SK-N-SH treated with all-trans-retinoic acid at 6 μM for 48 hours (cell line): ENCODE measurements around the gene KIF1C.

Experiments used
- ATAC-seq: fragments of 200-7000 bp; cut with Tn5 transposase; 3 replicates; pipeline ENCODE4 v1.9.1; 2020; ENCODE audit warnings: mild to moderate bottlenecking, moderate library complexity
- ARNTL ChIP-seq: fragments of 450-650 bp; formaldehyde crosslinking; IDR thresholded peaks from 2 replicates; pipeline ENCODE4 v1.5.0; 2020; ENCODE audit warnings: low read depth, mild to moderate bottlenecking, moderate library complexity, borderline replicate concordance
- BACH2 ChIP-seq: fragments of 250-450 bp; sonication (Bioruptor Pico); IDR thresholded peaks from 2 replicates; pipeline ENCODE4 v1.9.0; 2021; ENCODE audit warnings: mild to moderate bottlenecking, borderline replicate concordance
- CSRNP3 ChIP-seq: fragments of 250-450 bp; sonication (Bioruptor Pico); IDR thresholded peaks from 2 replicates; pipeline ENCODE4 v1.5.1; 2021; ENCODE audit warnings: mild to moderate bottlenecking, moderate library complexity
- ESRRG ChIP-seq: fragments of 250-450 bp; sonication (Bioruptor Pico); IDR thresholded peaks from 2 replicates; pipeline ENCODE4 v1.6.1; 2021; ENCODE audit warnings: mild to moderate bottlenecking
- ISL1 ChIP-seq: fragments of 250-450 bp; sonication (Bioruptor Pico); IDR thresholded peaks from 2 replicates; pipeline ENCODE4 v2.1.2; 2022; ENCODE audit warnings: mild to moderate bottlenecking, moderate library complexity
- OSR1 ChIP-seq: fragments of 250-450 bp; sonication (Bioruptor Pico); IDR thresholded peaks from 2 replicates; pipeline ENCODE4 v1.8.0; 2022; ENCODE audit warnings: moderate library complexity, mild to moderate bottlenecking, inconsistent platforms
- PATZ1 ChIP-seq: fragments of 250-450 bp; sonication (Bioruptor Pico); IDR thresholded peaks from 2 replicates; pipeline ENCODE4 v1.8.0; 2020; ENCODE audit warnings: mild to moderate bottlenecking, moderate library complexity, borderline replicate concordance
- POU6F1 ChIP-seq: fragments of 250-450 bp; sonication (Bioruptor Pico); IDR thresholded peaks from 2 replicates; pipeline ENCODE4 v1.8.0; 2021; ENCODE audit warnings: low read depth, mild to moderate bottlenecking, moderate library complexity, borderline replicate concordance
- PPARA ChIP-seq: fragments of 250-450 bp; sonication (Bioruptor Pico); IDR thresholded peaks from 2 replicates; pipeline ENCODE4 v1.5.0; 2020; ENCODE audit warnings: mild to moderate bottlenecking, borderline replicate concordance
- RARB ChIP-seq: fragments of 250-450 bp; sonication (Bioruptor Pico); IDR thresholded peaks from 2 replicates; pipeline ENCODE4 v1.8.0; 2021; ENCODE audit warnings: mild to moderate bottlenecking, moderate library complexity
- SNAI2 ChIP-seq: fragments of 250-450 bp; sonication (Bioruptor Pico); IDR thresholded peaks from 2 replicates; pipeline ENCODE4 v1.5.0; 2020; ENCODE audit warnings: mild to moderate bottlenecking, moderate library complexity
- TOX ChIP-seq: fragments of 250-450 bp; sonication (Bioruptor Pico); IDR thresholded peaks from 2 replicates; pipeline ENCODE4 v1.8.0; 2021; ENCODE audit warnings: mild to moderate bottlenecking, moderate library complexity, borderline replicate concordance
- TSHZ2 ChIP-seq: fragments of 250-450 bp; sonication (Bioruptor Pico); IDR thresholded peaks from 2 replicates; pipeline ENCODE4 v1.5.0; 2020; ENCODE audit warnings: mild to moderate bottlenecking, moderate library complexity
- ZC3H10 ChIP-seq: fragments of 250-450 bp; sonication (Bioruptor Pico); IDR thresholded peaks from 2 replicates; pipeline ENCODE4 v1.5.1; 2021; ENCODE audit warnings: mild to moderate bottlenecking, moderate library complexity
- ZFP3 ChIP-seq: fragments of 250-450 bp; sonication (Bioruptor Pico); IDR thresholded peaks from 2 replicates; pipeline ENCODE4 v1.5.0; 2020; ENCODE audit warnings: mild to moderate bottlenecking, moderate library complexity
- ZNF565 ChIP-seq: fragments of 450-650 bp; formaldehyde crosslinking; conservative IDR thresholded peaks from 2 replicates; pipeline ENCODE4 v1.5.0; 2020; ENCODE audit warnings: low read depth, mild to moderate bottlenecking, moderate library complexity
- ZNF70 ChIP-seq: fragments of 450-650 bp; formaldehyde crosslinking; IDR thresholded peaks from 2 replicates; pipeline ENCODE4 v1.5.0; 2020; ENCODE audit warnings: mild to moderate bottlenecking, moderate library complexity
- ZNF8 ChIP-seq: fragments of 450-650 bp; formaldehyde crosslinking; IDR thresholded peaks from 2 replicates; pipeline ENCODE4 v1.5.0; 2020; ENCODE audit warnings: mild to moderate bottlenecking, moderate library complexity

KIF1C gene

GRCh38 chr17:5019475-5019956, 21.8 kb downstream of the KIF1C start:
- TF ChIP-seq ESRRG (CRISPR knock-in tag) (no peak), OSR1 (CRISPR knock-in tag) (no peak), ZNF70 (CRISPR knock-in tag) (no peak), ISL1 (no peak), RARB (no peak), POU6F1 (no peak), TSHZ2 (no peak), ZC3H10 (CRISPR knock-in tag) (no peak), TOX (no peak)
- ATAC-seq: peak; percentile 59

GRCh38 chr17:5020502-5021023, 22.8 kb downstream of the KIF1C start:
- no peak for ATAC-seq
- TF ChIP-seq BACH2 (CRISPR knock-in tag): no peak
- TF ChIP-seq SNAI2 (CRISPR knock-in tag): no peak
- TF ChIP-seq ZC3H10 (CRISPR knock-in tag): no peak
- TF ChIP-seq ZNF565: no peak
- no peak for TF ChIP-seq OSR1 (CRISPR knock-in tag)
- no peak for TF ChIP-seq PPARA (CRISPR knock-in tag)
- no peak for TF ChIP-seq POU6F1
- no peak for TF ChIP-seq RARB
- TF ChIP-seq PATZ1 (CRISPR knock-in tag): no peak
- no peak for TF ChIP-seq ZNF8 (CRISPR knock-in tag)
- no peak for TF ChIP-seq ZFP3 (CRISPR knock-in tag)
- no peak for TF ChIP-seq ZNF70 (CRISPR knock-in tag)
- TF ChIP-seq ISL1: no peak
- TF ChIP-seq ARNTL (CRISPR knock-in tag): no peak
- no peak for TF ChIP-seq TSHZ2
- no peak for TF ChIP-seq CSRNP3 (CRISPR knock-in tag)
- no peak for TF ChIP-seq ESRRG (CRISPR knock-in tag)
- TF ChIP-seq, all 23 proteins: peak for 0
